Ascending aorta (tissue), 2 donors: ENCODE results near the gene DDX39A. TPM values are rescaled to one million over a fixed set of nuclear protein-coding genes. Genes with fewer than 3 reads are reported as not detected.

ENCODE experiments used
- DNase-seq, 2 donors: peaks; one replicate each; pipeline ENCODE4 v3.0.0-alpha.2; 2019; ENCODE audit warnings: low spot score in 2 of 2
- H3K27ac ChIP-seq, 2 donors: fragments of 200-600 bp; sonication (generic); one replicate each; pipeline ENCODE4 v1.5.1; 2016 to 2017; ENCODE audit warnings: mild to moderate bottlenecking in 1 of 2
- H3K27me3 ChIP-seq: fragments of 200-600 bp; sonication (generic); one replicate; pipeline ENCODE4 v1.5.1; 2017
- H3K36me3 ChIP-seq, 2 donors: fragments of 200-600 bp; sonication (generic); one replicate each; pipeline ENCODE4 v1.5.1; 2016
- H3K4me1 ChIP-seq, 2 donors: fragments of 200-600 bp; sonication (generic); one replicate each; pipeline ENCODE4 v1.5.1; 2016 to 2017; ENCODE audit warnings: mild to moderate bottlenecking in 1 of 2
- H3K4me3 ChIP-seq, 2 donors: fragments of 200-600 bp; sonication (generic); one replicate each; pipeline ENCODE4 v1.5.1; 2016 to 2017; ENCODE audit warnings: mild to moderate bottlenecking in 1 of 2
- H3K9me3 ChIP-seq, 2 donors: fragments of 200-600 bp; sonication (generic); one replicate each; pipeline ENCODE4 v1.5.1; 2016
- intact Hi-C: fragments of 100-400 bp; cut with DNase I; formaldehyde crosslinking; loops from one replicate; pipeline ENCODE4 v1.15.1; 2023
- total RNA-seq: library from RNA; depleted of rRNA; stranded (reverse); fragments of >200 nt; gene quantifications from one replicate; pipeline ENCODE4 v1.1.0, GENCODE V29; 2016
- TF ChIP-seq, protein P1 (sequence below), 3 experiments: fragments of 200-600 bp in 2 of 3; fragments of 450-650 bp in 1 of 3; sonication (generic) in 2 of 3; IDR thresholded peaks; one replicate each; pipeline ENCODE4 v1.5.1; 2016 to 2019; ENCODE audit warnings: antibody characterized with exemption in 3 of 3, mild to moderate bottlenecking in 1 of 3, moderate library complexity in 1 of 3

DDX39A gene
- total RNA-seq, 1 donor from 2014 or later: 83.4 TPM

DNA sequence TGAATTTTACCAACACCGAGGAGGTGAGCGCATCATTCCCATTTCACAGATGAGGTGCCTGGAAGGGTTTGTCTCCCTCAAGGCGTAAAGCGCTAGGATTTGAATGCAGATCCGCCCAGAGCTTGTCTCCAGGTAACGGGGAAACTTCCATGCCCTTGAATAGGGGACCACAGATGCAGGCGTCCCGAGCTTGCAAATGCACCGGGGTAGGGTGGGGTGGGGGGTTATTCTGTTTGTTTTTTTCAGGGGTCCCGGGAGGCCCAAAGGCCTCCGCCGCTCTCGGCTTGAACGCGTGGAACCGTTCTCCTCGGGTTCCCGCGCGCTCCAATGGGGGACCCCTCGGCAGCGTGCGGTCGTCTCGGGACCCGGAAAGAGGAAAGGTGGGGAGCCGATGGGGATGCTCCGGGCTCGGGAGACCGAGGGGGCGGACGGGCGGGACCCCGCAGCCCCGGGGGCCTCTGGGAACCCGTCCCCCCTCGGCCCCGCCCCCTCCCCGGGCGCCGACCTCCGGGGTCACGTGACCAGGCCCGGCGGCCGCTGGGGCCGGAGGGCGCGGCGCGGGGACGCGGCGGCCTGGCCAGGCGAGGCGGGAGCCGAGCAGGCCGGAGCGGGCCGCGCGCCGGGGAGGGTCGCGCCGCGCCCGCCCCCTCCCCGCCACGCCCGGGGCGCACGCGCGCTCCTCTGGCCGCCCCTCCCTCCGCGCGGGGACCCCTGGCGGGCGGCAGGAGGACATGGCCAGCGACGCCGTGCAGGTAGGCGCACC, 13.8 kb upstream of the DDX39A start, which contains the start of gene PKN1:
TSS of gene PKN1 (plus strand) at position 516 of the 763 bp plus-strand sequence. CDS start at position 732, 216 bp downstream.
- intact Hi-C loops: loop anchor here (5.0 kb wide), 2 partner anchors 39 to 286 kb away; no protein-coding TSS in a partner anchor
- DNase-seq: no peak

DNA sequence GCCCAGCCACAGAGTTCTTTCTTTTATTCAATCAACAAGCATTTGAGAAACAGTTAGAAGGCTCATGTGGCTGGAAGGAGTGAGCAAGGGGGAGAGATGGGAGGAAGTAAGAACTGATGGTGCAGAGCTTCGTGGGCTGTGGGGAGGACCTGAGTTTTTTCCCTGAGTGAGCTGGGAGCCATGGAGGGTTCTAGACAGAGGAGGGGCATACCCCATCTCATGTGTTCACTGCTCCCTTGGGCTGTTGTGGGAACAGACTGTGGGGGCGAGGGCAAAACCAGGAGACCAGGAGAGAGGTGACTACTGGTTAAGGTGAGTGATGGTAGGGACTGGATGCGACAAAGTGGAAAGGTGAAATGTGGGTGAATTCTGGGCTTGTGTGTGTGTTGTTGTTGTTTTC, 11.6 kb upstream of the DDX39A start:
- TF ChIP-seq, protein P1, sequence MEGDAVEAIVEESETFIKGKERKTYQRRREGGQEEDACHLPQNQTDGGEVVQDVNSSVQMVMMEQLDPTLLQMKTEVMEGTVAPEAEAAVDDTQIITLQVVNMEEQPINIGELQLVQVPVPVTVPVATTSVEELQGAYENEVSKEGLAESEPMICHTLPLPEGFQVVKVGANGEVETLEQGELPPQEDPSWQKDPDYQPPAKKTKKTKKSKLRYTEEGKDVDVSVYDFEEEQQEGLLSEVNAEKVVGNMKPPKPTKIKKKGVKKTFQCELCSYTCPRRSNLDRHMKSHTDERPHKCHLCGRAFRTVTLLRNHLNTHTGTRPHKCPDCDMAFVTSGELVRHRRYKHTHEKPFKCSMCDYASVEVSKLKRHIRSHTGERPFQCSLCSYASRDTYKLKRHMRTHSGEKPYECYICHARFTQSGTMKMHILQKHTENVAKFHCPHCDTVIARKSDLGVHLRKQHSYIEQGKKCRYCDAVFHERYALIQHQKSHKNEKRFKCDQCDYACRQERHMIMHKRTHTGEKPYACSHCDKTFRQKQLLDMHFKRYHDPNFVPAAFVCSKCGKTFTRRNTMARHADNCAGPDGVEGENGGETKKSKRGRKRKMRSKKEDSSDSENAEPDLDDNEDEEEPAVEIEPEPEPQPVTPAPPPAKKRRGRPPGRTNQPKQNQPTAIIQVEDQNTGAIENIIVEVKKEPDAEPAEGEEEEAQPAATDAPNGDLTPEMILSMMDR (IDR thresholded peaks at IDR 0.05): no peak
- Histone ChIP-seq H3K9me3 (no peaks in the 10 kb centered on the region), H3K4me3 (no peak overlapping the region), H3K36me3 (no peaks in the 10 kb centered on the region), H3K4me1 (peaks cover 3 to 19% of the 10 kb centered on the region in 2 donors), H3K27me3 (no peaks in the 10 kb centered on the region), H3K27ac (no peak overlapping the region)
- no peak for DNase-seq
- intact Hi-C loops: loop anchor here (5.0 kb wide), 2 partner anchors 42 to 283 kb away; no protein-coding TSS in a partner anchor

More for the DNA sequence above, 13.8 kb upstream of the DDX39A start, which contains the start of gene PKN1:
- H3K4me3 ChIP-seq: peak within 1 kb of the TSS; percentile 77 to 98
- peaks cover 0 to 4% of the 10 kb centered on the region in 2 donors for H3K36me3 ChIP-seq
- TF ChIP-seq, protein P1 (IDR thresholded peaks at IDR 0.05): peak in 1 of 3 experiments; percentile 10
- H3K4me1 ChIP-seq: peaks cover 3 to 19% of the 10 kb centered on the region in 2 donors
- H3K27me3 ChIP-seq: no peaks in the 10 kb centered on the region
- H3K27ac ChIP-seq: peak within 1 kb of the TSS; percentile 78 to 82
- no peaks in the 10 kb centered on the region for H3K9me3 ChIP-seq

DNA sequence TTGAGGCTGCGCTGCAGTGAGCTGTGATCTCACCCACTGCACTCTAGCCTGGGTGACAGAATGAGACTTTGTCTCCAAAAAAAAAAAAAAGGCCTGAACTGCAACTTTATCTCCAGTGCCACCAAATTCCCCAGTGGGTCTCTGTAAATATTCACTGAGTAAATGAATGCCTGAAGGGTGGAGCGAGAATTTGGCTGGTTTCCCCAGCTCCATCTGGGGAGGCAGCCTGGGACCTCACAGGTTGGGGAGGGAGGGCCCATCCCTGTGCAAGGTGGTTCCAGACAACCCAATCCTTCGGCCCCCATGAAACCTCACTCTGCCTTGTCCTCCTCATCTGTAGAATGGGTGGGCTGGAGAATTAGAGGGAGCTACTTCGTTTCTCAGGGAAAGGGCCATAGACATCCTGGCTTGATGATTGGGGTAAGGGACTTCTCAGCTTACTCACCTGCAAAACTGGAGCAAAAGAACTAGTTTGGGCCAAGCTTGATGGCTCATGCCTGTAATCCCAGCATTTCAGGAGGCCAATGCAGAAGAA, 9.8 kb upstream of the DDX39A start:
- Histone ChIP-seq H3K4me3 (no peak overlapping the region), H3K27me3 (no peaks in the 10 kb centered on the region)
- TF ChIP-seq, protein P1 (IDR thresholded peaks at IDR 0.05): no peak

DNA sequence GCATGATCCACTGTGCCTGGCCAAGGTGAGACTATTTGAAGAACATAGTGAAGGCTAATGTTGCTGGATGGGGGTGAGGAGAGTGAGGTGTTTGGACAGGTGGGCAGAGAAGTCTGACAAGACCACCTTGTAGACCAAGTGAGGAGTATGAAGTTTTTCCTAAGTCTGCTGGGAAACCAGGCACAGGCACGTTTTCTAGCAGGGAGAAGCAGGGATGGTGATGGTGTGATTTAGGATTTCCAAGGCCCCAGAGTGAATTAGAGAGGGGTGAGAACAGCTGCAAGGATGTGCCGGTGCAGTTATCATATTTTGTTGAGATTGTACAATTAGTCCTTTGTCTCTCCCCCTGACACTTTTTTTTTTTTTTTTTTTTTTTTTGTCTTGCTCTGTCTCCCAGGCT, 8.3 kb upstream of the DDX39A start:
- no peaks in the 10 kb centered on the region for H3K27me3 ChIP-seq
- TF ChIP-seq, protein P1 (IDR thresholded peaks at IDR 0.05): no peak
- no peak overlapping the region for H3K4me3 ChIP-seq
- DNase-seq: no peak
- peaks cover 0 to 1% of the 10 kb centered on the region in 2 donors for H3K4me1 ChIP-seq
- H3K27ac ChIP-seq: no peak overlapping the region
- no peaks in the 10 kb centered on the region for H3K9me3 ChIP-seq
- no peaks in the 10 kb centered on the region for H3K36me3 ChIP-seq
- intact Hi-C loops: no loop called here

More for the DNA sequence above, 9.8 kb upstream of the DDX39A start:
- Histone ChIP-seq H3K27ac (no peak overlapping the region), H3K9me3 (no peaks in the 10 kb centered on the region), H3K36me3 (no peaks in the 10 kb centered on the region), H3K4me1 (peaks cover 0 to 5% of the 10 kb centered on the region in 2 donors)
- DNase-seq: no peak
- intact Hi-C loops: no loop called here

DNA sequence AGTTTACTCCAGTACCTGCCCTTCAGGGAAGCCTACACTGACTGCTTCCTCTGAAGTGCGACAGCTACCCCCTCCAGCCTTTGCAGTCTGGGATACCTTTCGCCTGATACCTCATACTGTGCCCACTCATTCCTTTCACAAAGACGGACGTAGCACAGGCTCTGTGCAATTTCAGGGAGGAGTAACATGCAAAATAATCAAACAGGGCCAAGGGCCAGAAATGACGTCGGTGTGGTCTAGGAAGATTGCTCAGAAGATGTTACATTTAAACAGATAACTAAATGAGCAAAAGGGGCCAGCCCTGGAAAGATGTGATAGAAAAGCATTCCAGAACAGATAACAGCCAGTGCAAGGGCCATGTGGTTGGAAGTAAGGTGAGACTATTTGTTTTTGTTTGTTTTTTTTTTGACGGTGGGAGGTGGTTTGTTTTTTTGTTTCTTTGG, 6.6 kb upstream of the DDX39A start:
- TF ChIP-seq, protein P1 (IDR thresholded peaks at IDR 0.05): no peak
- intact Hi-C loops: no loop called here
- H3K27ac ChIP-seq: no peak overlapping the region

More for the DNA sequence above, 6.6 kb upstream of the DDX39A start:
- Histone ChIP-seq H3K9me3 (no peaks in the 10 kb centered on the region), H3K4me3 (no peak overlapping the region), H3K27me3 (no peaks in the 10 kb centered on the region), H3K4me1 (no peaks in the 10 kb centered on the region), H3K36me3 (no peaks in the 10 kb centered on the region)
- DNase-seq: no peak
